Activated naive CD8-positive, alpha-beta T cell treated with anti-CD3 and anti-CD28 coated beads, Interleukin-2, amount 50 U/mL, for 24 hours (primary cell): ENCODE results near the gene PSENEN.
A peak's percentile ranks its signal among the peaks of the same experiment; 100 is the strongest.
"Not testable (repeated sequence)": the region's sequence is repeated elsewhere in the genome, so short reads cannot be mapped to it uniquely, and the experiment has no call there.

Experiments used
- ATAC-seq: fragments of 150-1000 bp; cut with Tn5 transposase; one replicate; pipeline ENCODE4 v1.10.0; 2021
- DNase-seq: peaks from one replicate; pipeline ENCODE4 v3.0.0; 2021
- H3K27ac Mint-ChIP-seq: one replicate; pipeline ENCODE4 v1.8.0; 2021; ENCODE audit warnings: mild to moderate bottlenecking, mixed read lengths
- H3K27me3 Mint-ChIP-seq: one replicate; pipeline ENCODE4 v1.8.0; 2021; ENCODE audit warnings: mixed read lengths
- H3K36me3 Mint-ChIP-seq: one replicate; pipeline ENCODE4 v1.8.0; 2021; ENCODE audit warnings: low read depth, mixed read lengths
- H3K4me1 Mint-ChIP-seq: one replicate; pipeline ENCODE4 v1.8.0; 2021; ENCODE audit warnings: mixed read lengths
- H3K4me3 Mint-ChIP-seq: one replicate; pipeline ENCODE4 v1.8.0; 2021; ENCODE audit warnings: mild to moderate bottlenecking, moderate library complexity, mixed read lengths
- H3K9me3 Mint-ChIP-seq: one replicate; pipeline ENCODE4 v1.8.0; 2021; ENCODE audit warnings: mixed read lengths

The PSENEN gene

GRCh38 chr19:35789195-35789977 lies 43.9 kb downstream of the PSENEN start:
- H3K27me3 Mint-ChIP-seq: peaks cover 4% of the 10 kb centered on the region
- ATAC-seq (no peak), DNase-seq (no peak)
- H3K36me3 Mint-ChIP-seq: no peaks in the 10 kb centered on the region
- H3K27ac Mint-ChIP-seq: no peak overlapping the region
- no peaks in the 10 kb centered on the region for H3K9me3 Mint-ChIP-seq
- H3K4me3 Mint-ChIP-seq: no peak overlapping the region
- no peaks in the 10 kb centered on the region for H3K4me1 Mint-ChIP-seq

DNA sequence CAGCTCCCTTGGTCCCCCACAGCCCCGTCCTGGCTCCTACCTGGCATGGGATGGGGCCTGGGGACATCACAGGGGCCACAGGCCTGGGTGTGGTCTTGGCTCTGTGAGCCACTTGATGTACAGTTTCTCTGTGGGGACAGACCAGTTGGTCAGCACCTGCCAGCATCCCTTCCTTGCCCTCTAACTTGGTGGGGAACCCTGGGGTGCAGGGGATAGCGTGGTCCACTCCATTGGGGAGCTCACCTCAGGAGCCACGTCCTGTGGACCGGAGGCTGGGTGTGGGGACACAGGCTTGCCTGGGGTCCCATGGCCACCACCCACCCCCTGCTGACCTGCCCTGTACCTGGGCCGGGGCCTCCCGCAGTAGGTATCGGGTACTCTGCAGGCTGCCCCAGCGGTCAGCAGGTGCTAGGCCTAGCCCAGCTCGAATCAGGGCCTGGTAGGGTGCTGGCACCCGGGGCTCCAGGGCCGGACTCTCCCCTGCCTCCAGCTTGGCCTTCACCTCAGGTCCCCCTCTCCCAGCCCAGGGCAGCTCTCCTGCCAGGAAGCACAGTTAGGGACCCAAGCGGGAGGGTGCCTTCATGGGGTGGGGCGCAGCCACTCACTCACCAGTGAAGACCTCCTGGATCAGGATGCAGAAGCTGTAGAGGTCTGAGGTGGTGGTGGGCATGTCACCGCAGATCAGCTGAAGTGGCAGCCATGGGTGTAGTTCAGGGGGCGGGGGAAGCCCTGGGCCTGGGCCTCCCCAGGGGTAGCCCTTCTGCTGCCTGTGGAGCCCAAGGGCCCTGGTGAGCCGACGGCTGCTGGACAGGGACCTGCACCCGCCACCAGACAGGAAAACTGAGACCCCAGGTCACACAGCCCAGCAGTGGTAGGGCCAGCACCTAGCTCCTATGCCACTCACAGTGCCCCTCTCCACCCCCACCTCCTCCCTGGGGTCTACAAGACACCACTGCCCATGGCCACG lies 44.8 kb downstream of the PSENEN start:
- no peak for ATAC-seq

DNA sequence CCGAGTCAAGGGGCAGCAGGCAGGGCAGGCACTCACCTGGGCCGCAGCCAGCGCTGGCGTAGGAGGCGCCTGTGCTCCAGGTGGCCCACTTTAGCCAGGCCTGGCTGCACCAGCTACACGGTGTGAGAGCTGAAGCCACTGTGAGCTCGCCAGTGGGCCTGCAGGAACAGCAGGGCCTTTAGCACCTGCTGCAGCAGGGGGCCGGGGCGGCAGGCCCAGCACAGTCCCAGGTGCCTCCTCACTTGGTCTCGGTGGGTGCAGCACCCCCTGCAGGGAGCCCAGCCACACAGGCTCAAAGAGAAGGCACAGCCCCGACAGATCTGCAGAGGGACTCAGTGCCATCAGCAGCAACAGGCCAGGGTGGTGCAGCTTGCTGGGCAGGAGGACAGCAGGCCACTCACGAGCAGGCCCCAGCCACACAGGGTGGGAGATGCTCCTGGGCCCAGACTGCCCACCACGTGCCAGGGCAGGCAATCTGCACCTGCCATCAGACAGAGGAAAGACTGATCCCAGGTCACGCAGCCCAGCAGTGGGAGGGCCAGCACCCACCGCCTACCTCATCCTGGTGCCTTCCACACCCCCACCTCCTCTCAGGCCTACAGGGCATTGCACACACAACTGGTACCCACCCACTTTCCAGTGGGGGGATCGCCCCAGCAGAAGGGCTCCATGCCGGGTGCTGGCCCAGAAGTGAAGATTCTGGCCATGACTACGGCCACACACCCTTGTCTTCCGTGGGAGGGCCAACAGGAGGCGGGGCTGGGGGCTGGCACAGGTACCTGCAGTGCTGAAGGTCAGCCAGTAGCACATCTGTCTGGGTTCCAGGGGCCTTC lies 45.7 kb downstream of the PSENEN start:
- peak; percentile 30 for ATAC-seq
- Mint-ChIP-seq H3K9me3 (no peaks in the 10 kb centered on the region), H3K36me3 (no peaks in the 10 kb centered on the region), H3K27me3 (peaks cover 12% of the 10 kb centered on the region), H3K4me1 (no peaks in the 10 kb centered on the region), H3K27ac (no peak overlapping the region), H3K4me3 (no peak overlapping the region)
- peak; percentile 16 for DNase-seq

More for the DNA sequence above, 44.8 kb downstream of the PSENEN start:
- Mint-ChIP-seq H3K36me3 (no peaks in the 10 kb centered on the region), H3K4me3 (no peak overlapping the region), H3K9me3 (no peaks in the 10 kb centered on the region), H3K27me3 (peaks cover 5% of the 10 kb centered on the region), H3K27ac (no peak overlapping the region), H3K4me1 (no peaks in the 10 kb centered on the region)
- DNase-seq: no peak

DNA sequence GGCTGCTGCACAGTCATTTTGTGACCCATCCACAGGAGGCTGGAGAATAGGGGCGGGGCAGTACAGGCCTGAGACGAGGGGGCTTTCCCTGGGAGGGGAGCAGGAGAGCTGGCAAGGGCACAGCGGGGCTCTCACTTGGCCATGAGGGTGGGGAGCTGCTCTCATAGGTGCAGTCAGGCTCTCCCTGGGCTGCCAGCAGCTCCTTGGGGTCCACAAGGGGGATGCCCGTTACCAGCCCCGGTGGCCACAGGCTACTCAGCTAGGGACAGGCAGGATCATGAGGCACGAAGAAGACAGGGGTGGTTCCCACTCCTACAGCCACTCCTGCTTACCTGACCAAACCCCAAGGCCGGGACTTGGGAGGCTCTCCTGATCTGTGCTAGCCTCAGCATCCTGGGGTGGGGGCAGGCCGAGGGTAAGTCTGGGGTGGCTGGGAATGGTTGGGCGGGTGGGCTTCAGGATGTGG lies 46.4 kb downstream of the PSENEN start:
- no peak for ATAC-seq

DNA sequence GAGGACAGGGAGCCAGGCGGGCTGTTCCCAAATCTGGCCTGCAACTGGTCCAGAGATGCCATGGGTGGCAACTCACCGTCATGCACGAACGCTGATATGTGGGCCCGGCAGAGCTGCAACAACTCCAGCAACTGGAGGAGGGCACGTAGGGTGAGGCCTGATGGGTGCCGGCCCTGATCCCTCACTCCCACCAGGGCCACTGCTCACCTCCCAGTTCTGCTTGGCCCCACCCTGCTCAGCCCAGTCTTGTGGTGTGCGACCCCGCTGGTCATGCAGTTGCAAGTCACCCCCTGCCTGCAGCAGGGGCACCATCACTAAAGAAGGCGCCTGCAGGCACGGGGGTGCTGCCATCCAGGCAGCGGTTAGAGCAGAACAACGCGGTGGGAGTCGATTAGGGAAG lies 46.9 kb downstream of the PSENEN start:
- Mint-ChIP-seq H3K27ac (no peak overlapping the region), H3K9me3 (no peaks in the 10 kb centered on the region), H3K4me3 (no peak overlapping the region), H3K27me3 (peaks cover 22% of the 10 kb centered on the region), H3K36me3 (no peaks in the 10 kb centered on the region), H3K4me1 (no peaks in the 10 kb centered on the region)
- DNase-seq: no peak
- ATAC-seq: no peak

More for the DNA sequence above, 46.4 kb downstream of the PSENEN start:
- Mint-ChIP-seq H3K27me3 (peaks cover 18% of the 10 kb centered on the region), H3K4me1 (no peaks in the 10 kb centered on the region), H3K4me3 (no peak overlapping the region), H3K27ac (no peak overlapping the region), H3K9me3 (no peaks in the 10 kb centered on the region), H3K36me3 (no peaks in the 10 kb centered on the region)
- no peak for DNase-seq

DNA sequence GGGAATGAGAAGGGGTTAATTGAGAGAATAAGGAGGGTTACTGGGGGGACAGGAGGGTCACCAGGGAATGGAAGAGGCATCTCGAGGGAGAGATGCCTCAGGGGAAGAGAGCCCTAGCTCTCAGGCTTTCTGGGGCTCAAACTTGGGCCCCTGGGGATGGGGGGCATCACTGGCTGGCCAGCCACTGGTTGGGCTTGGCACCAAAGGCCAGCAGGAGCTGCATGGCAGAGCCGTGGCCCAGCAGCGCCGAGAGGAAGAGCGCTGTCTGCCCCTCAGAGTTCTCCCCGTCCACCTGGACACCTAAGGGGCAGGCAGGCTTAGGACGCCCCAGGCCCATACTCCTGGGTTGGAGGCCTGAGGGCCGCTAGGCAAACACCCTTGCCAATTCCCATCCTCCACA lies 47.4 kb downstream of the PSENEN start:
- no peaks in the 10 kb centered on the region for H3K9me3 Mint-ChIP-seq
- no peak overlapping the region for H3K4me3 Mint-ChIP-seq
- no peak for ATAC-seq
- peaks cover 28% of the 10 kb centered on the region for H3K27me3 Mint-ChIP-seq
- H3K27ac Mint-ChIP-seq: no peak overlapping the region
- no peaks in the 10 kb centered on the region for H3K4me1 Mint-ChIP-seq
- no peak for DNase-seq
- H3K36me3 Mint-ChIP-seq: no peaks in the 10 kb centered on the region

DNA sequence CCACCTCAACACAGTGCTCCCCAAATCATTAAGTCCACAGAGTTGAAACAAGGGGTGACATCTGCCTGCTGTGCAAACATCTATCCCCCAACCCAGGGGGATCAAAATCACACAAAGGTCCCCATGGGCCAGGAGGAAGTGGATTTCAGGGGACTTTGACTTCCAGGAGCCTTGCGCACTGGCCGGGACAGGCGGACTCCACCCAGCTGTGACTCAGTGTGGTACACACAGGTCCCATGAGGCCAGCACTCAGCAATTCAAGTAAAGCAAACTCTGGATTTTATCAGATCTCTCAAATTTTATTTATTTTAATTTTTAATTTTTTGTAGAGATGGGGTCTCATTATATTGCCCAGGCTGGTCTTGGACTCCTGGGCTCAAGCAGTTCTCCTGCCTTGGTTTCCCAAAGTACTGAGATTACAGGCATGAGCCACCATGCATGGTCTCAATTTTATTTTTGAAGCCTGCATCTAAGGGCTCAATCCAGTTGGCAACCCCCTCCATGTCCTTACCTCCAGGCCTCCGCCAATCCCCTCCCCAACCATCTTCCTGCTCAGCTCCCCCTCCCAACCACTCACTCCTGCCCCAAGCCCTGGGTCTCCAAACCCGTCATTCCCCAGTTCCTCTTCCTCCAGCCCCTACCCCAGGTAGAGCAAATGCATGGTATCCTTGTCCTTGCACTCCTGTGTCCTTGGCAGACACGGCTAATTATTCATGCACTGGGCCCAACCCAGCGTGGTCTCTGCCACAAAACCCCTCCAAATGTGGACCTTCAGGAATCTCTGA lies 48.1 kb downstream of the PSENEN start:
- no peaks in the 10 kb centered on the region for H3K4me1 Mint-ChIP-seq
- ATAC-seq (no peak), DNase-seq (no peak)
- H3K27me3 Mint-ChIP-seq: peaks cover 32% of the 10 kb centered on the region
- no peaks in the 10 kb centered on the region for H3K9me3 Mint-ChIP-seq
- no peaks in the 10 kb centered on the region for H3K36me3 Mint-ChIP-seq
- no peak overlapping the region for H3K27ac Mint-ChIP-seq
- no peak overlapping the region for H3K4me3 Mint-ChIP-seq

GRCh38 chr19:35795564-35795963 lies 50.1 kb downstream of the PSENEN start:
- H3K27me3 Mint-ChIP-seq: peaks cover 34% of the 10 kb centered on the region
- ATAC-seq, DNase-seq, H3K36me3 Mint-ChIP-seq, H3K27ac Mint-ChIP-seq, H3K4me1 Mint-ChIP-seq, H3K9me3 Mint-ChIP-seq, H3K4me3 Mint-ChIP-seq: not testable (repeated sequence)
